Psoas muscle (tissue), 8 donors: ENCODE measurements around the gene ZNF75A. TPM values are rescaled to one million over a fixed set of nuclear protein-coding genes. Genes with fewer than 3 reads are reported as not detected.

Source experiments
- ATAC-seq, 4 donors: fragments of 200-7000 bp; cut with Tn5 transposase; one replicate each; pipeline ENCODE4 v1.9.1; 2020; ENCODE audit warnings: moderate library complexity in 3 of 4, mild to moderate bottlenecking in 2 of 4
- DNase-seq, 2 donors: peaks; one replicate each; pipeline ENCODE4 v3.0.0-alpha.2; 2020
- H3K27ac ChIP-seq: fragments of 200-600 bp; one replicate; pipeline ENCODE4 v1.8.0; 2022
- H3K27me3 ChIP-seq, 3 donors: fragments of 200-600 bp in 1 of 3; one replicate each; pipeline versions ENCODE4 v1.6.1 to v1.8.0; 2013 to 2022; ENCODE audit warnings: low read length in 2 of 3, mild to moderate bottlenecking in 2 of 3, moderate library complexity in 1 of 3; ENCODE audit not compliant: insufficient read depth in 3 of 3
- H3K36me3 ChIP-seq, 2 donors: fragments of 200-600 bp in 1 of 2; one replicate each; pipeline versions ENCODE4 v1.6.1 to v1.8.0; 2013 to 2022; ENCODE audit warnings: low read depth in 1 of 2, mild to moderate bottlenecking in 1 of 2, moderate library complexity in 1 of 2; ENCODE audit not compliant: insufficient read depth in 1 of 2
- H3K4me1 ChIP-seq: fragments of 200-600 bp; one replicate; pipeline ENCODE4 v1.8.0; 2022
- H3K4me3 ChIP-seq: fragments of 200-600 bp; one replicate; pipeline ENCODE4 v1.8.0; 2022; ENCODE audit warnings: mild to moderate bottlenecking
- H3K9me3 ChIP-seq: fragments of 200-600 bp; one replicate; pipeline ENCODE4 v1.8.0; 2022
- WGBS, 3 donors: extraction: QIAGEN DNeasy Blood & Tissue Kit; methylation state at CpG; one replicate each; pipeline versions ENCODE4 v1.1.6 to v1.1.7; 2013; 5-methylcytosine and 5-hydroxymethylcytosine counted together
- intact Hi-C, 2 donors: fragments of 100-400 bp; cut with DNase I; formaldehyde crosslinking; loops; one replicate each; pipeline versions ENCODE4 v1.11.0 to v1.14.2; 2022
- polyA plus RNA-seq, 3 donors: library from polyadenylated mRNA; stranded (reverse); fragments of 200-250 nt; gene quantifications; one replicate each; pipeline ENCODE4 v1.2.3, GENCODE V29; 2013
- total RNA-seq, 4 donors: library from RNA; stranded (reverse); fragmentation: NEBNext Ultra II Directional in 2 of 4; extraction: Animal tissue kit (Norgen Biotek cat#: 25700) in 2 of 4; gene quantifications; one replicate each; pipeline versions ENCODE4 v1.2.1 to v1.2.4, GENCODE V29; 2021 to 2023
- TF ChIP-seq, protein P1 (sequence below): fragments of 200-600 bp; IDR thresholded peaks from one replicate; pipeline ENCODE4 v1.8.0; 2022; ENCODE audit warnings: antibody characterized with exemption
- donor health status: healthy with polysubstance abuse.
- donor health status: DM: no; HTN: no; CAD: no; lungs with moderate emphysema.
- donor health status: Bipolar disorder and iron deficiency.
- donor health status: healthy.
- donor health status: DM: yes; HTN: yes; CAD: no.
- donor health status: DM: no; HTN: no; CAD: no.
- donor health status: DM: no; HTN: no; CAD: no.
- donor health status: DM: yes; HTN: yes; CAD: no.

ZNF75A gene
- total and polyA plus RNA-seq, 7 donors: 7.4 to 20.5 (median 13.8) TPM

DNA sequence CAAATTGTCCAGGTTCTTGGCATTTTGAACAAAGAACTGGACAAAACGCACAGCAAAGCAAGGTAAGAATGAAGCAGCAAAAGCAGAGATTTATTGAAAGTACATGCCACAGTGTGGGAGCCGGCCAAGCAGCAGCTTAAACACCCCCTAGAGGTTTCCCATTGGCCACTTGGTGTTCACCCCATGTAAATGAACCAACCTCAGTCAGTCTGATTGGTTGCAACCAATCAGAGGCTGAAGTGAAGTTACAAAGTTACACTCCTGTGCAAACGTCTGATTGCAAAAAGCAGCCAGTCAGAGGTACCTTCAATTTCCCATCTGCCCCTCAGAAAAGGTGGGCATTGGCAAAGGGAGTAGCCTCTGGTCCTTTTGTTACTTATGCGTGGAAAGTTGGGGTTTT, 30.8 kb upstream of the ZNF75A start:
- intact Hi-C loops: no loop called here
- DNase-seq (no peak), ATAC-seq (no peak)
- peaks cover 4% of the 10 kb centered on the region for H3K9me3 ChIP-seq
- H3K4me1 ChIP-seq: no peaks in the 10 kb centered on the region
- H3K27me3 ChIP-seq: no peaks in the 10 kb centered on the region
- no peak overlapping the region for H3K27ac ChIP-seq
- no peaks in the 10 kb centered on the region for H3K36me3 ChIP-seq
- WGBS, 3 donors: 41 to 53% (median 50%) methylated on average over 4 of the region's 4 CpGs
- no peak overlapping the region for H3K4me3 ChIP-seq
- TF ChIP-seq, protein P1, sequence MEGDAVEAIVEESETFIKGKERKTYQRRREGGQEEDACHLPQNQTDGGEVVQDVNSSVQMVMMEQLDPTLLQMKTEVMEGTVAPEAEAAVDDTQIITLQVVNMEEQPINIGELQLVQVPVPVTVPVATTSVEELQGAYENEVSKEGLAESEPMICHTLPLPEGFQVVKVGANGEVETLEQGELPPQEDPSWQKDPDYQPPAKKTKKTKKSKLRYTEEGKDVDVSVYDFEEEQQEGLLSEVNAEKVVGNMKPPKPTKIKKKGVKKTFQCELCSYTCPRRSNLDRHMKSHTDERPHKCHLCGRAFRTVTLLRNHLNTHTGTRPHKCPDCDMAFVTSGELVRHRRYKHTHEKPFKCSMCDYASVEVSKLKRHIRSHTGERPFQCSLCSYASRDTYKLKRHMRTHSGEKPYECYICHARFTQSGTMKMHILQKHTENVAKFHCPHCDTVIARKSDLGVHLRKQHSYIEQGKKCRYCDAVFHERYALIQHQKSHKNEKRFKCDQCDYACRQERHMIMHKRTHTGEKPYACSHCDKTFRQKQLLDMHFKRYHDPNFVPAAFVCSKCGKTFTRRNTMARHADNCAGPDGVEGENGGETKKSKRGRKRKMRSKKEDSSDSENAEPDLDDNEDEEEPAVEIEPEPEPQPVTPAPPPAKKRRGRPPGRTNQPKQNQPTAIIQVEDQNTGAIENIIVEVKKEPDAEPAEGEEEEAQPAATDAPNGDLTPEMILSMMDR: no peak

DNA sequence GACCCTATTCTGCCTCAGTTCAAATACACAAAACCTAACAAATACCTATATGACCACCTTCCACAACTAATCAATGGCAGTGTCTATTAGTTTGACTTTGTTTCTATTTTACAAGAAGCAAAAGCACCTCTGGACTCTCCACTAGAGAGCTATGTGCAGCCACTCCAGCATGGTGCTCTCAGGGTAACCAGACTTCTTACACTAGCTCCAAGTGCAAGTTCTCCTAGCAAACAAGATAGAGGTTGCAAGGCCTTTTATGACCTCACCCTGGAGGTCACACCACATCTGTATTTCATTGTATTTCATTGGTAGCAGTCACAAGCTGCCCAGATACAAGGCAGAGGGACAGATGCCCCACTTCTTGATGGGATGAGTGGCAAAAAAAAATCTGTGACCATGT, 30.4 kb upstream of the ZNF75A start:
- H3K36me3 ChIP-seq: no peaks in the 10 kb centered on the region
- no peak overlapping the region for H3K27ac ChIP-seq
- DNase-seq (no peak), ATAC-seq (no peak)
- H3K27me3 ChIP-seq: no peaks in the 10 kb centered on the region
- H3K9me3 ChIP-seq: peaks cover 2% of the 10 kb centered on the region
- intact Hi-C loops: no loop called here
- TF ChIP-seq, protein P1: no peak
- no peak overlapping the region for H3K4me3 ChIP-seq
- H3K4me1 ChIP-seq: no peaks in the 10 kb centered on the region

DNA sequence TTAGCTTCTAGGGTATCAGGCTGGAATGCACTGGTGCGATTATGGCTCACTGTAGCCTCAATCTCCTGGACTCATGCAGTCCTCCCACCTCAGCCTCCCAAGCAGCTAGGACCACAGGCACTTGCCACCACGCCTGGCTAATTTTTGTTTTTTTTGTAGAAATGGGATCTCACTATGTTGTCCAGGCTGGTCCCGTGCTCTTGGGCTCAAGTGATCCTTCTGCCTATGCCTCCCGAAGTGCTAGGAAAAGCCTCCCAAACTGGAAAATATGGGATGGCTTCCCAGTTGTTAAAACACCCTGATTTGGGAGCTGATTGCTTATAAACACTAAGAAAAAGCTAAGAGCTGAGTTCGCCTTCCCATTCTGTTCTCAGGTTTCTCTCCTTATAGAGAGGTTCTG, 28.6 kb upstream of the ZNF75A start:
- 75 to 81% (median 75%) methylated on average over 5 of the region's 5 CpGs for WGBS, 3 donors
- DNase-seq (no peak), ATAC-seq (no peak)
- no peak overlapping the region for H3K4me3 ChIP-seq
- intact Hi-C loops: no loop called here
- no peaks in the 10 kb centered on the region for H3K27me3 ChIP-seq
- H3K4me1 ChIP-seq: no peaks in the 10 kb centered on the region
- no peaks in the 10 kb centered on the region for H3K9me3 ChIP-seq
- no peak overlapping the region for H3K27ac ChIP-seq
- H3K36me3 ChIP-seq: no peaks in the 10 kb centered on the region
- TF ChIP-seq, protein P1: no peak

DNA sequence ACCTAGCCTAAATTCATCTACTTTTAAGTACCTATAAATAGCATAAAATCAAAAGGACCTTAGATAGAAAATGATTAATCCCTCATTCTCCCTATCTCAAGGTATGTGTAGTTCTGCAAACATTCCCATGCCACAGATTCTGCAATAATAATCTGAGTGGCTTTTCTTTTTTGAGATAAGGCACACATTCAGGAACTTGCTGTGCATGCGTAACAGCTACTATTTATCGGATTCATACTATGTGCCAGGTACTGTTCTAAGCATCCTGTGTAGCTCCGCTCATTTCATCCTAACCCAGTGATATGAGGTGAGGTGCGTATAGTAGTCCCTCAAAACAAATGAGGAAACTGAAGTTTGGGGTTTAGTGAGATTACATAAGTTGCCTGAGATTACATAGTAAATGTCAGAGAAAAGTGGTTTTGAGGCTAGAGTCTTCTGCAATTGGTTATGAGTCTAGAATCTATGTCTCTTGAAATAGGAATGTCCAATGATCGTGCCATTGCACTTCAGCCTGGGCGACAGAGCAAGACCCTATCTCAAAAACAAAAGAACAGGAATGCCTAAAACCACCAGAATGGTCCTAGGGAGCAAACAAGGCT, 24.0 kb upstream of the ZNF75A start:
- TF ChIP-seq, protein P1: no peak
- intact Hi-C loops: loop anchor here in 1 of 2 donors (5.0 kb wide), 1 partner anchor 221 kb away; the partner anchor contains the start of gene CLUAP1
- Histone ChIP-seq H3K4me3 (no peak overlapping the region), H3K27me3 (no peaks in the 10 kb centered on the region), H3K27ac (no peak overlapping the region), H3K4me1 (peaks cover 15% of the 10 kb centered on the region), H3K9me3 (no peaks in the 10 kb centered on the region), H3K36me3 (peaks cover 2 to 9% of the 10 kb centered on the region in 2 donors)
- 92 to 96% (median 93%) methylated on average over 6 of the region's 6 CpGs for WGBS, 3 donors
- DNase-seq (no peak), ATAC-seq (no peak)
